Common myeloid progenitor, CD34-positive (primary cell): ENCODE data around the gene AKT1.

Experiments
- CTCF ChIA-PET: fragments of 350-600 bp; sonication (Branson Sonifier 250); formaldehyde crosslinking; loops from one replicate; lab custom pipeline; 2021; ENCODE audit warnings: antibody characterized with exemption; lab: Charles Lee
- POLR2A ChIA-PET: fragments of 350-600 bp; sonication (Branson Sonifier 250); formaldehyde crosslinking; loops from one replicate; lab custom pipeline; 2021; ENCODE audit warnings: antibody characterized with exemption; lab: Charles Lee
- DNase-seq, 3 donors: peaks; one replicate each; pipeline versions ENCODE4 v3.0.0 to v3.0.0-alpha.2; 2013
- H3K27ac ChIP-seq, 2 experiments: 1 replicate in 1 of 2; 2 replicates in 1 of 2; pipeline ENCODE4 v1.7.0; 2013; ENCODE audit warnings: inconsistent platforms in 2 of 2, low read length in 2 of 2, mild to moderate bottlenecking in 2 of 2, low read depth in 1 of 2, moderate library complexity in 1 of 2; ENCODE audit not compliant: severe bottlenecking in 2 of 2, insufficient read depth in 1 of 2, poor library complexity in 1 of 2
- H3K27me3 ChIP-seq, 5 experiments: replicated peaks in 2 of 5; 1 replicate in 3 of 5; 2 replicates in 2 of 5; pipeline versions ENCODE4 v1.6.1 to v1.7.0; 2013; ENCODE audit warnings: low read length in 4 of 5, mild to moderate bottlenecking in 2 of 5, moderate library complexity in 2 of 5, inconsistent platforms in 1 of 5; ENCODE audit not compliant: insufficient read depth in 5 of 5, control insufficient read depth in 4 of 5
- H3K36me3 ChIP-seq, 4 experiments: 1 replicate in 2 of 4; 2 replicates in 2 of 4; pipeline versions ENCODE4 v1.6.1 to v1.7.0; 2013; ENCODE audit warnings: low read length in 3 of 4, control low read depth in 1 of 4, mild to moderate bottlenecking in 1 of 4; ENCODE audit not compliant: control insufficient read depth in 4 of 4, insufficient read depth in 4 of 4
- H3K4me1 ChIP-seq, 4 experiments: 1 replicate in 3 of 4; 2 replicates in 1 of 4; pipeline versions ENCODE4 v1.6.1 to v1.7.1; 2013; ENCODE audit warnings: low read length in 3 of 4, mild to moderate bottlenecking in 3 of 4, control low read depth in 1 of 4, inconsistent platforms in 1 of 4, moderate library complexity in 1 of 4; ENCODE audit not compliant: control insufficient read depth in 4 of 4, insufficient read depth in 4 of 4; ENCODE audit errors: control extremely low read depth in 1 of 4
- H3K4me3 ChIP-seq, 7 experiments: 1 replicate in 4 of 7; 2 replicates in 3 of 7; pipeline versions ENCODE4 v1.5.1 to v1.7.0; 2013; ENCODE audit warnings: mild to moderate bottlenecking in 7 of 7, low read length in 6 of 7, moderate library complexity in 6 of 7, inconsistent platforms in 2 of 7, low read depth in 2 of 7, control low read depth in 1 of 7; ENCODE audit not compliant: insufficient read depth in 4 of 7, control insufficient read depth in 1 of 7; ENCODE audit errors: extremely low read depth in 1 of 7
- H3K9me3 ChIP-seq, 5 experiments: 1 replicate in 4 of 5; 2 replicates in 1 of 5; pipeline versions ENCODE4 v1.6.1 to v1.7.1; 2013; ENCODE audit warnings: low read length in 4 of 5, mild to moderate bottlenecking in 2 of 5, inconsistent platforms in 1 of 5, low read depth in 1 of 5, moderate library complexity in 1 of 5; ENCODE audit not compliant: control insufficient read depth in 4 of 5, insufficient read depth in 2 of 5; ENCODE audit errors: control extremely low read depth in 1 of 5
- WGBS: methylation state at CpG from one replicate; pipeline ENCODE4 v1.1.5; 2013; ENCODE audit not compliant: insufficient coverage; 5-methylcytosine and 5-hydroxymethylcytosine counted together

Gene AKT1

DNA sequence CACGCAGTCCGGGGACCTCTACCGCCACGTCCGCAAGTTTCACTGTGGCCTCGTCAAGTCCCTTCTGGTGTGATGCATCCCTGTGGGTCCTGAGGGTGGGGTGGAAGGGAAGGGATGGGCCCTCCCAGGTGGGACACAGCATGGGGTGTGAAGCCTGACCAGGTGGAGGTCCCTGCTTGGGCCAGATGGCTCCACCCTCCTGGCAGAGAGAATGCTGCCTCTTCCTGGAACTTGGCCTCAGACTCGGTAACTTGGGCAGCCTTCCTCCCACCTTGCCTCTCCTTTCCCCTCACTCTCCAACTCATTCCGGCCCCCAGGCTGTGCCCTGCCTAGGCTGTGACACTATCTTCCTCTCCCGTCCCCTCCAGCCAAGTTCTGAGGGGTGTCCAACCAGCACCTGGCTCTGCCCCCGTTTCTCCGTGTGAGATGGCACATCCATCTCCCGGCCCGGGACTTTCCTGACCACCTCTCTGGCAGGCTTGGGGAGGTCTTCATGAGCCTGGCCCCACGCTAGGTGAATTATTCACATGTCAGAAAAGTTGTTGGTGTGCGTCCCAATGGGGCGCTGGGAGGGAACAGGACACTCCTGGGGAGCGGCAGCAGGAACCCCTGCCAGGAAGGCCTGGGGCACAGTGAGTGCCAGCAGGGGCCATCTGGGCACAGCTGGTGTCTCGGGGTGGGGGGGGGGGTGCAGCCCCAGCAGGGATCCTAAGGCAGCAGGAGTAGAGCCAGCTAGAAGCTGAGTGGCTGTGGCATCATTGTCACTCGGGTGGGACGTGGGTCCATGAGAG lies 7.0 kb upstream of the AKT1 start:
- 98% methylated on average over 19 of the region's 20 CpGs for whole genome bisulfite sequencing
- H3K4me3 ChIP-seq, result no peak overlapping the region
- CTCF ChIA-PET, result interaction anchor here (1.0 kb wide), 2 partner anchors 9 to 11 kb away, joined by 4 to 5 read pairs; no protein-coding TSS in a partner anchor
- POLR2A ChIA-PET, result no interaction called here
- H3K9me3 ChIP-seq, result no peaks in the 10 kb centered on the region
- no peak for DNase-seq
- peaks cover 0 to 48% (median 42%) of the 10 kb centered on the region in 4 experiments for H3K4me1 ChIP-seq
- no peak overlapping the region for H3K27ac ChIP-seq
- peaks cover 0 to 3% (median 0%) of the 10 kb centered on the region in 4 experiments for H3K36me3 ChIP-seq
- H3K27me3 ChIP-seq, result no peaks in the 10 kb centered on the region

DNA sequence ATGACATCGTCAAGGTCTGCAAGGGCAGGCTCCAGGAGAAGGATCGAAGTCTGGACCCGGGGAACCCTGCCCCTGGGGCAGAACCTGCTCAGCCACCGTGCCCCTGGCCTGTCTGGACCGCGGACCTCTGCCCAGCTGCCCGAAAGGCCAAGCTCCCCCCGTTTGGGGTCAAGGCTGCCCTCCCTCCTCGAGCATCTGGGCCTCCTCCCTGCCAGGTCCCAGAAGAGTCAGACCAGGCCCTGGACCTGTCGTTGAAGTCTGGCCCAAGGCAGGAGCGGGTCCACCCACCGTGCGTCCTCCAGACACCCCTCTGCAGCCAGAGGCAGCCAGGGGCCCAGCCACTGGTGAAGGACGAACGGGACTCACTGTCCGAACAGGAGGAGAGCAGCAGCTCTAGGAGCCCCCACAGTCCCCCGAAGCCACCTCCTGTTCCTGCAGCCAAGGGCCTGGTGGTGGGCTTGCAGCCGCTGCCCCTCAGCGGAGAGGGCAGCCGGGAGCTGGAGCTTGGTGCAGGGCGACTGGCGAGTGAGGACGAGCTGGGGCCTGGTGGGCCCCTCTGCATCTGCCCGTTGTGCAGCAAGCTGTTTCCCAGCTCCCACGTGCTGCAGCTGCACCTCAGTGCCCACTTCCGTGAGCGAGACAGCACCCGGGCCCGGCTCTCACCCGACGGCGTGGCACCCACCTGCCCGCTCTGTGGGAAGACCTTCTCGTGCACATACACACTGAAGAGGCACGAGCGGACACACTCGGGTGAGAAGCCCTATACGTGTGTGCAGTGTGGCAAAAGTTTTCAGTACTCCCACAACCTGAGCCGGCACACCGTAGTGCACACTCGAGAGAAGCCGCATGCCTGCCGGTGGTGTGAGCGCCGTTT lies 6.2 kb upstream of the AKT1 start:
- WGBS, result 82% methylated on average over 43 of the region's 45 CpGs
- Histone ChIP-seq H3K4me3 (peak overlapping the region in 6 of 7 experiments; percentile 69 to 83 (median 76)), H3K36me3 (peaks cover 0 to 3% (median 0%) of the 10 kb centered on the region in 4 experiments), H3K27me3 (no peaks in the 10 kb centered on the region), H3K9me3 (no peaks in the 10 kb centered on the region), H3K27ac (no peak overlapping the region), H3K4me1 (peaks cover 0 to 57% (median 50%) of the 10 kb centered on the region in 4 experiments)
- ChIA-PET CTCF (interaction anchor here (1.0 to 1.6 kb wide), 3 partner anchors 10 to 24 kb away, joined by 4 to 5 read pairs (median 4); no protein-coding TSS in a partner anchor), POLR2A (no interaction called here)
- DNase-seq, result no peak

DNA sequence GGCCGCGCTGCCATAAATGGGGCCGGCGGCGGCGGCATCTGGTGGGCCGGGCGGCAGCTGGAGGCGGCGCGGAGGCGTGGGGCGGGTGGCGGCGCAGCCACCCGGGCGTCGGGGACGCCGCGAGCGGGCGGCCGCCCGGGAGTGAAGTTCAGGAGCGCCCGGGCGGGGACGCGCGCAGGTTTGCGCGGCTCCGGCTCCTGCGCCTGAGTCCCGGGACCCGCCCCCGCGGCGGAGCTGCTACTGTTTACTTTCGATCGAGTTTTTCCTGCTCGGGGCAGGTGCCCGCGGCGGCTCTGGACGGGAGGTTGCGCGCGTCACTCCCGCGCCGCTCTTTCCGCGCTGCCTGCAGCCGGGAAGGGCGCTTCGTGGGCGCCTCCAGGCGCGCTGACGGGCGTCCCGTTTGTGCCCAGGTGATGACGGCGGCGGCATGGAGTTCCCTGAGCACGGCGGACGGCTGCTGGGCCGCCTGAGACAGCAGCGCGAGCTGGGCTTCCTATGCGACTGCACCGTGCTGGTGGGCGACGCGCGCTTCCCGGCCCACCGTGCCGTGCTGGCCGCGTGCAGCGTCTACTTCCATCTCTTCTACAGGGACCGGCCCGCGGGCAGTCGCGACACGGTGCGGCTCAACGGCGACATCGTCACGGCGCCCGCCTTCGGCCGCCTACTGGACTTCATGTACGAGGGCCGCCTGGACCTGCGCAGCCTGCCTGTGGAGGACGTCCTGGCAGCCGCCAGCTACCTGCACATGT lies 5.4 kb upstream of the AKT1 start, which contains the start of gene ZBTB42:
ZBTB42 (plus strand) TSS at position 331 of the 749 bp plus-strand sequence; CDS start at position 428, 97 bp downstream.
- ChIA-PET POLR2A (no interaction called here), CTCF (interaction anchor here (1.4 to 1.6 kb wide), 2 partner anchors 25 to 32 kb away, joined by 4 to 5 read pairs; no protein-coding TSS in a partner anchor)
- peak within 1 kb of the TSS; percentile 33 to 81 for H3K27ac ChIP-seq
- WGBS, result 2% methylated on average over 85 of the region's 105 CpGs
- no peaks in the 10 kb centered on the region for H3K27me3 ChIP-seq
- no peaks in the 10 kb centered on the region for H3K9me3 ChIP-seq
- peak within 1 kb of the TSS; percentile 59 to 83 (median 72) for H3K4me3 ChIP-seq
- DNase-seq, result peak; percentile 54 to 77 (median 74)
- peaks cover 0 to 64% (median 57%) of the 10 kb centered on the region in 4 experiments for H3K4me1 ChIP-seq
- peaks cover 0 to 3% (median 0%) of the 10 kb centered on the region in 4 experiments for H3K36me3 ChIP-seq

DNA sequence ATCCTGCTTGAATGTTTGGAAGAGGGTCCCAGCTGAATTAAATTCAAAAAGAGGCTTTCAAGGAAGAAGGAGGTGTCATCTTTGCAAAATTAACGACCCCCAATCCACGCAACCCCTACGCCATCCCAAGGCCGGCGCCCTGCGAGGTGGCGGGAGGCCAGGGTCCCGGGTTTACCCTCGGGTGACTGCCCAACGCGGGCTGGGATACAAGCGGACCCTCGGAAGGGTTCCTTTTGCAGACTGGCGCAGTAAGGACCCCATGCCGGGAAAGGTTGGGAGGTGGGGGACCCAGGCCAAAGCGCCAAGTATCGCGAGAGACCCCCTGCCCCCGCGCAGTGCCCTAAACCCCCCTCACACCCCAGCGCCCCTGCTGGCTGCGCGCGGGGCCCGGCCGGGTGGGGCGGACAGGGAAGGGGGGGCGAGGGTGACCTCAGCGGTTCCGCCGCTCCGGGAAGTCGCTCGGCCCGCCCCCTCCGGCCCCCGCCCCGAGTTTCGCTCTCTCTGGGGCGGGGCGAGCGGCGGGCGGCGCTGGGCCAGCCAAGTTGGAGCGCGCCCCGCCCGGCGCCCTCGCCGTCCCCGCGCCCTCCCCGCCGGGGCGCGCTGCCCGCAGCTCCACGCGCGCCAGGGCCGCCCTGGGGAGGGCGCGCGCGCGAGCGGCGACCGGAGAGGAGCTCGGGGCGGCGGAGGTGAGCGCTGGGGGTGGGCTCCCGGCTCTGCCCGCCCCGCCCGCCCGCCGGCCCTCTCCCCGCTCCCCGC lies 4.6 kb upstream of the AKT1 start:
- Histone ChIP-seq H3K4me1 (peaks cover 0 to 59% (median 52%) of the 10 kb centered on the region in 4 experiments), H3K27ac (peak overlapping the region; percentile 33 to 81), H3K27me3 (no peaks in the 10 kb centered on the region), H3K36me3 (peaks cover 0 to 3% (median 0%) of the 10 kb centered on the region in 4 experiments), H3K9me3 (no peaks in the 10 kb centered on the region), H3K4me3 (peak overlapping the region; percentile 59 to 83 (median 72))
- CTCF ChIA-PET, result interaction anchor here (1.4 to 1.6 kb wide), 2 partner anchors 26 to 32 kb away, joined by 4 to 5 read pairs; no protein-coding TSS in a partner anchor
- POLR2A ChIA-PET, result no interaction called here
- WGBS, result 1% methylated on average over 68 of the region's 83 CpGs
- peak; percentile 86 to 94 (median 92) for DNase-seq

DNA sequence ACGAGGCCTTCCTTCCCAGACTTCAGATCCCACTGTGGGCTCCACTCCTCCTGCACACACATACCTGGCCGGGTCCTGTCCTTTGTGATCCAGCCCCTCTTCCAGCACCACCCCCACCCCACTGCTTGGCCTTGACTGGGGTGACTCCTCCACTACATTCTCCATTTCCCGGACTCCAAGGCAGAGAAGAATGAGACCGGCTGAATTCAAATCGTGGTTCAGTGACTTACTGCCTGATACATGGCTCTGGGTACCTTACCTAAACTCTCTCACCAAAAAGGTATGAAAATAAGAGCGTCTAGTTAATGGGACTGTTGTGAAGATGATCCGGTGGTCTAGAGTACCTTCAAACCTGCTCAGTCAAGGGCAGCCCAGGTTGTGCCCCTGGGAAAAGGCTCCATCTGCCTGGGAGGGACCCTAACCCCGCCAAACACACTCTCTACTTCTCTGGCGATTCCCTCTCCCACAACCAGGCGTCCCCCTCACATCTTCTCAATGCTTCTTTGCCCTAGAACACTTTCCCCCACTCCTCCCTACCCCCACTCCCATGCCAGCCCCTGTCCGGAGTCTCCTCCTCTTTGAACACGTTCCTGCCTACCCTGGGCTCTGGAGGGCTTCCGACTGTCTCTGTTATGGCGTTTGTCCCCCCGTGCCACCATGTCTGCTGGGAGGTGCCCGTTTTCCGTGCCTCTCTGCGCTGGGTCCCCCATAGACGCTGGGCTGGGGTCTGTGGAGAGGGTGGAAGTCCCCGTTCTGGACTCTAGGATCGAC lies 3.9 kb upstream of the AKT1 start:
- DNase-seq, result peak; percentile 63 to 83 (median 78)
- peak overlapping the region in 6 of 7 experiments; percentile 64 to 83 (median 74) for H3K4me3 ChIP-seq
- no peaks in the 10 kb centered on the region for H3K9me3 ChIP-seq
- POLR2A ChIA-PET, result no interaction called here
- H3K27me3 ChIP-seq, result no peaks in the 10 kb centered on the region
- CTCF ChIA-PET, result interaction anchor here (0.9 to 1.6 kb wide), 3 partner anchors 26 to 31 kb away, joined by 4 to 5 read pairs (median 5); no protein-coding TSS in a partner anchor
- H3K27ac ChIP-seq, result peak overlapping the region in 1 of 2 experiments; percentile 81
- peaks cover 0 to 56% (median 55%) of the 10 kb centered on the region in 4 experiments for H3K4me1 ChIP-seq
- 47% methylated on average over 15 of the region's 21 CpGs for WGBS
- peaks cover 0 to 3% (median 0%) of the 10 kb centered on the region in 4 experiments for H3K36me3 ChIP-seq
